Measurements from ENCODE around the gene UBE2D2.

DNA sequence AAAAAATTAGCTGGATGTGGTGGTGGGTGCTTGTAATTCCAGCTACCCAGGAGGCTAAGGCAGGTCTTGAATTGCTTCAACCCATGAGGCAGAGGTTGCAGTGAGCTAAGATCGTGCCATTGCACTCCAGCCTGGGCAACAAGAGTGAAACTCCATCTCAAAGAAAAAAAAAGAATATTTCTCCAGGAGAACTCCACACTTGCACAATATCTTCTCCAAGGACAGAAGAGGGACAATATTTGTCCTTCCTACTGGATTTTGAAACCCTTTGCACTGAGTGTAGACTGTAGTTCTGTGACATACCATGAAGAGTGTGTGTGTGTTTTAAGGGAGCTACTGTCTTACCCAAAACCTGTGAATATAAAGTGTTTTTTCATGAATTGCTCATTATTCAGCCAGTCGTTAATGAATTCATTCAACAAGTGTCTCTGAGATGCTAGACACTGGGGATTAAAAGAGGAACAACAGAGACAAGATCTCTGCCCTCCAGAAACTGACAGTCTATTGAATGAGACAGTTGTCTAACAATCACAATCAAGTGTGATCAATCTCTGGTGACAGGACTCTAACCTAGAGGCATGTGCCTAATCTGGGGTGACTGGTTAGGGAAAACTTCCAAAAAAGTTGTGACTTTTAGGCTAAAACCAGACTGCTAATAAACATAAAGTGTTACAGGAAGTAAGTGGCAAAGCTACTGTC, 9.8 kb upstream of the UBE2D2 start:
- no peak for TF ChIP-seq POLR2A (IDR thresholded peaks at IDR 0.05)
- TF ChIP-seq, protein P1, sequence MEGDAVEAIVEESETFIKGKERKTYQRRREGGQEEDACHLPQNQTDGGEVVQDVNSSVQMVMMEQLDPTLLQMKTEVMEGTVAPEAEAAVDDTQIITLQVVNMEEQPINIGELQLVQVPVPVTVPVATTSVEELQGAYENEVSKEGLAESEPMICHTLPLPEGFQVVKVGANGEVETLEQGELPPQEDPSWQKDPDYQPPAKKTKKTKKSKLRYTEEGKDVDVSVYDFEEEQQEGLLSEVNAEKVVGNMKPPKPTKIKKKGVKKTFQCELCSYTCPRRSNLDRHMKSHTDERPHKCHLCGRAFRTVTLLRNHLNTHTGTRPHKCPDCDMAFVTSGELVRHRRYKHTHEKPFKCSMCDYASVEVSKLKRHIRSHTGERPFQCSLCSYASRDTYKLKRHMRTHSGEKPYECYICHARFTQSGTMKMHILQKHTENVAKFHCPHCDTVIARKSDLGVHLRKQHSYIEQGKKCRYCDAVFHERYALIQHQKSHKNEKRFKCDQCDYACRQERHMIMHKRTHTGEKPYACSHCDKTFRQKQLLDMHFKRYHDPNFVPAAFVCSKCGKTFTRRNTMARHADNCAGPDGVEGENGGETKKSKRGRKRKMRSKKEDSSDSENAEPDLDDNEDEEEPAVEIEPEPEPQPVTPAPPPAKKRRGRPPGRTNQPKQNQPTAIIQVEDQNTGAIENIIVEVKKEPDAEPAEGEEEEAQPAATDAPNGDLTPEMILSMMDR (IDR thresholded peaks at IDR 0.05): no peak
